GM15510 (cell line): ENCODE results near the gene L3MBTL4.

ENCODE experiments used
- POLR2A ChIP-seq: IDR thresholded peaks from 3 replicates; pipeline ENCODE4 v1.6.1; 2011; ENCODE audit warnings: borderline replicate concordance; ENCODE audit not compliant: insufficient read length; ENCODE audit errors: extremely low read depth

Gene L3MBTL4

GRCh38 chr18:6158958-6159357 is 255.8 kb downstream of the L3MBTL4 start:
- no peak for TF ChIP-seq POLR2A

DNA sequence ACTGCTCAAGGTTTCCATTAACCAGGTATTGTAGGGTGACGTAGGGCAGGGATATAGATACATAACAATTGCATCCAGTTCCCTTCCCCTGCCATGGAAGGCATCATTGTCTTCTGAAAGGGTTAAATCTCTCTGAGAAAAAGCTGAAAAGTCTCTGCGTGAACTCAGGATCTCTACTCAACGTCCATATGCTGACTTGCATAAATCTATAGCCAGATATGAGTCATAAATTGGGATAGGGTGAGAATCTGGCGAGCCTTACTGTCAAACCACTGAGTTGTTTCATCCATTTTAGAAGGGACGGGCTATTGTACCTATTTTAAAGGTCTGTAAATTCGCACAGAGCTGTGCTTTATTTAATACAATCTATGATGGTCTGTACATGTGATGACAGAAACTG is 258.3 kb downstream of the L3MBTL4 start:
- TF ChIP-seq POLR2A = no peak

DNA sequence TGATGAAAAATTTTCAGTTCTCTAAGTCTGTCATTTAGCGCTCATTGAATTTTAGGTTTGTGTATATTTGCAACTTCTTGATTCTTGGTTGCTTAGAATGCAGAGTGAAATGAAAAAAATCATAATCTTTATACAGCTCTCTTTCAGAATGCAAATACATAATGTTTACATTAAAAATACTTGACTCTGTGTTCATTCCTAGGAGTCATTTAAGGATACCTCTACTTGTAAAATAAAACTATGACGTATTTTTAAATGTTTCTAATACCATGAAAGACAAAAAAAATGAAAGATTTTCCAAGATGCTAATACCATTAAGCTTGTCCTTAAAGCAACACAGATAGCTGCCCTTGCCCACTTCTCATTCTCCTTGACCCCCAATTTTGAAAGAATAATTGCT is 259.0 kb downstream of the L3MBTL4 start:
- no peak for TF ChIP-seq POLR2A

DNA sequence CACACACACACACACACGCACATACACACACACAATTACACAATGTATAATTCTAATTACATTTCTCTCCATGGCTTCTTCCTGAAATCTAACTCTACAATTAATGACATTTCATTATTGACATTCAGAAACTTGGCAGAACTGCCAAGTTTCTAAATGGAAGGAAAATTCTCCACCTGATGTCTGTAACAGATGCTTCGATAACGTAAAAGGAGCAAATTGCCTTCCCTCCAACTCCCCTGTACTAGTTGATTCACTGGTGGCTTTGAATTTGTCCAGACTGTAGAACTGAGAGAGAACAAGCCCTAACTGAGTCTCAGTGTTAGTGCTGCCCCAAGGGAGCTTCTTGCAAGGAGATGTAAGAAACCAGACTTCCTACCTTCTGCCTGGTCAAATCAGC is 264.3 kb downstream of the L3MBTL4 start:
- no peak for TF ChIP-seq POLR2A

DNA sequence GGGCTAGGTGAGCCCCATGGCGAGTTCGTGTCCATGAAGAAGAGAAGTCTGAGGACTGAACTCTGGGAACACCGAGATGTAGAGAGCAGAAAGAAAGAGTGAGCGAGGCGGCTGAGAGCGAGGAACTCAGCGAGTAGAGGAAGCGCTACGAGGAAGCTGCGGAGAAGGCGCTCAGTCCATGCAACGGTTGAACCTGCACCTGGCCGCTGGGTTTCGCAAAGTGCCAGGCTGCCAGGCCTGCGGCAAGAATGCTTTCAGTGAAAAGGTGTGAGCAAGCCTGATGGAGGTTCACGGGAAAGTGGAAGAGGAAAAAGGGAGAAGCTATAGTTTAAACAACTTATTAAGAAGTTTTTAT is 268.4 kb downstream of the L3MBTL4 start:
- TF ChIP-seq POLR2A = no peak

DNA sequence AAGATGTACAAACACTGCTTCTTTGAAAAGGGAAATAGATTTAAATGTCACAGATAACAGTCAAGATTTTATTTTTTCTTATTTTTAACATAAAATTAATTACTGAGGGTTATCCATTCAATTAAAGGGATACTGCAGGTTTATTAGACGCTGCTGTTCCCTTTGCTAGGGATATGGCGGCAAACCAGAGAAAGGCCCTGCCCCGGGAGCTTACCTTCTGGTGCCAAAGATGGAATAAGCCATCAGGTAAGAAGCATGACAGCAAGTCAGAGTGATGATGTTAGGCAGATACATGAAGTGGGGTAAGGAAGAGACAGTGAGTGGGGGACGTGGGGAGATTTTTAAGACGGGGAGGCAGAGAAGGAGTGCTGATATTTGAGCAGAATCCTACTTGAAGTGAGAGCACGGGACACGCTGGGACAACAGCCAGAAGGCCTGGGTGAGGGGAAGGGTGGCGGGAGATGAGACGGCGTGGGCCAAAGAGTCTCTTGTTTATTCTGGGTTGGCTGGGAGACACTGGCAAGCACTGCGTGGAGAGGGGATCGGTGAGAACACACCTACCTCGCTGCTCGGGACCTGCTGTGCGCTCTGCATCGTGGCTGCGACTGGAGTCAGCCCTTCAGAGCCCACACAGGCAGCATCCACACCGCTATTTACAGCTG is 268.9 kb downstream of the L3MBTL4 start:
- no peak for TF ChIP-seq POLR2A

- no peak for TF ChIP-seq POLR2A
Observed at GRCh38 chr18:6139007-6139406, 275.7 kb downstream of the L3MBTL4 start.

GRCh38 chr18:6132751-6133368 is 281.9 kb downstream of the L3MBTL4 start:
- no peak for TF ChIP-seq POLR2A

DNA sequence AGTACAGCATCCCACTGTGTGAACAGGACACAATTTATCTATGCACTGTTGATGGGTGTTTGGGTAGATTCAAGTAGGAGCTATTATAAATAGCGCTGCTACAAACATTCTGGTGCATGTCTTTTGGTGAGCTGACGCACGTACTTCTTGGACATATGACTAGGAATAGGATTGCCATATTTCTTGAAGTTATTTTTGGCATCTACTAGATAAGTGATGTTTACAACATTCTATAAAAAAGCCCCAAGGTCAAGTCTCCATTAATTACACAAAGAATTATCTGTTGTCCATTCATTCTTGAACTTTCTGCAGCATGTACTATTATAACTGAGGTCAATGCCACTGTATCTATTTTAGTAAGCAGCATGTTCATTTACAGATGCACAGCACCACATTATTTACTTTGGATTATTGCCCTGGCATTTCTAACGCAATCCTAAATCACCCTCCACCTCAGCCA is 293.9 kb downstream of the L3MBTL4 start:
- no peak for TF ChIP-seq POLR2A

- no peak for TF ChIP-seq POLR2A
Observed at GRCh38 chr18:6119761-6120160, 294.9 kb downstream of the L3MBTL4 start.

DNA sequence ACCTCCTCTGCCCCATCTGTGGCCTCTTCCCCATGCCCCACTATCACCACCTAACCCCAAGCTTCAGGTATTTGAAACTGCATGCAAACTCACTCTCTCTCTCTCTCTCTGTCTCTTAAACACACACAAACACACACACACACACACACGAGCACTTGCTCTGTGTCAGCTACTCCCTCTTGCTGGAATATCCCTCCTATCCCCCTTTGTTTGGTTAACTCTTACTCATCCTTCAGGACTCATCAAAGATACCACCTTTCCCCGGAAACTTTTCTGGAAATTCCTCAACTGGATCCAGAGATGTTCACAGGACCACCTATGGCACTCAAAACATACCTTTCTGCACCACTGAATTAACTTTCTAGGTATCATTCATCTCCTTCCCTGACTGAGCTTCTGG is 296.6 kb downstream of the L3MBTL4 start:
- TF ChIP-seq POLR2A = no peak

DNA sequence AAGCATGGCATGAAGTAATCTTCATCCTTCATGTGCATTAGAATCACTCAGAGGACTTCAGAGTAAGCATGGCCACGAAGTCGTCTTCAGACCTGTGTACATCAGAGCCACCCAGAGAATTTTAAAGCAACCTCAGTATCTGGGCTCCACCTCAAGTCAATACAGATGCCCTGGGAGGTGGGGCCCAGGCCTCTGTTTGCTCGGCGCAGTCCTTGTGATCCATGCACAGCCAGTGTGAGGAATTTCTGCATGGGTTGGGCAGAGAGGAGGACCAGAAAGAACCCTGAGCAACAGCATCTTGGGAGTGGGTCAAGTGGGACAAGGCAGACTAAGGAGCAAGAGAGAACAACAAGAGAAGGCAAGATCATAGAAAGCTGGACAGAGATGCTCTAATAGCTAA is 299.0 kb downstream of the L3MBTL4 start:
- TF ChIP-seq POLR2A = no peak

DNA sequence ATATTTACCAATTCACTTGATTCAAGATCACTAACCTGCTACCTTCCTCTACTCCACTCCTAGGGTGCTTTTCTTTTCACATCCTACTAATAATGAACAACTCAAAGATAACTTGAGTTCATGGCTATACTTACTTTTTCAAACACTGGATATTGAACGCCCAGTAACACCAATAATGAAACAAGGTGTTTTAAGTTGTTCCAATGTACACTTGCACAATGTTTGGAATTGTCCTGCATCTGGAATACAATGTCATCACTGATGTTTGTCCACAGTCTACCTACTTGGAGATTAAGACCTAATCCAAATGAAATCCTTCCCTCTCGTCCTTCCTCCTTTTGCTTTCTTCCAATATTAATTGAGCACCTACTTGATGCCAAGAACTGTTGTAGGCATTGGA is 301.1 kb downstream of the L3MBTL4 start:
- no peak for TF ChIP-seq POLR2A

- TF ChIP-seq POLR2A = no peak
Observed at GRCh38 chr18:6111726-6112125, 303.0 kb downstream of the L3MBTL4 start.

DNA sequence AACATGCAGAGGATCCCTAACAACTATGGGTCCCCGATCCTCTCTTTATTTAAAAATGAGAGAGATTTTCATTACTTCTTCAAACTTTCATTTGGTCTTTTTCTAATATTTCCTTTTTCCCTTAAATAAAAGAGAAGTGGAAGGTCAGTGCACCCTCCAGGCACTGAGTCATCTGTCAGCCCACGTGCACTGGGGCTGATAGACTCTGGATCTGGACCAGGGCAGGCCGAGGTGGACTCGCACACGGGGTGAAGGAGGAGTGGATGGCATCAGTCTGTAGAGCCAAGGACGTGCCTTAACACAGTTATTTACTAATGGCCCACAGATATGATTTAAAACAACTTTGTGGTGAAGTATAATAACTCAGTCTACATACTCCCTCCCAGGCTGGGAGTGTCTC is 305.0 kb downstream of the L3MBTL4 start:
- no peak for TF ChIP-seq POLR2A

GRCh38 chr18:6107794-6108193 is 306.9 kb downstream of the L3MBTL4 start:
- no peak for TF ChIP-seq POLR2A

DNA sequence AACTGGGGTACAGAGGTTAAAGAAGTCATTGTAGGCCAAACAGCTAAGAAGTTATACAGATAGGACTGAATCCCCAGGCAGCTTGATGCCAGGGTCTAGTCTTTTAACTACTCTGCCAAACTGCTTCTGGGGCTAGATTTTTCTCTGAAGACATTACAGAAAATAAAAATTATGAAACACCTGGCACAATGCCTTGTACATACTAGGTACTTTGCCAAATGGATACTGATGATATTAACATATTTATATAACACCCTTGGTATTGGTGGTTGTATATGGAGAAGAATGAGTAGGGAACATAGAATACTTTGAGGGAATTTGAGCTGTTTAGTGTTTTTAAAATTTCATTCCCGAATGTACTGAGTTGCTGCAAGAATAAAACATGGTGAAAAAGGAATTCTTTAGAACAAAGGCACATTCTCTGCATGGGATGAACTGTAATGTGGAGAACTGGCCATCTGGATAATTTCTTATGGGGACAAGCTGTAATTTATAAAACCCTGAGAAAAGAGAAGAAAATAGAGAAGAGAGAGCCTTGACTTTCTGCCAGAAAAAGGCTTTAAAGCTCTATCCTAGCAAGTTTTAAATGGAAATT is 308.5 kb downstream of the L3MBTL4 start:
- no peak for TF ChIP-seq POLR2A

DNA sequence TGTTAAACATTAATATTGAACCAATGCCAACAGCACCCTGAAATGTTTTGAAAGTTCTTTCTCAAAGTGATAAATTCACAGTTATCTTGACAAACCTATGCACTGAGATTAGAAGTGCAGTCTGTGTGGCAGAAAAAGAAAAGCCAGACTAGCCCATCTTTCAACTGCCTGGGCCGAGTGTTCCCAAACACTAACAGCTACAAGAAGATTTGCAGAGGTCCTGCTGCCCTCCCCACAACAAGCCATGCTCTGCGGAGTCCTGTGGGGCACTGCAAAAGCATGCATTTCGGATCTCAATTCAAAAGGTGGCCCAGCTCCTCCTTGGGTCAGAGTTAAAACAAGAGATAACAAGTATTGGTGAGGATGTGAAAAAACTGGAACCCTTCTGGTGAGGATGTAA is 311.0 kb downstream of the L3MBTL4 start:
- TF ChIP-seq POLR2A = no peak
